Right renal pelvis (tissue), 4 donors: ENCODE data around the gene PAM. TPM values are rescaled to one million over a fixed set of nuclear protein-coding genes. Genes with fewer than 3 reads are reported as not detected.
A peak's percentile ranks its signal among the peaks of the same experiment; 100 is the strongest.
"Not testable (repeated sequence)": the region's sequence is repeated elsewhere in the genome, so short reads cannot be mapped to it uniquely, and the experiment has no call there.

Experiments
- DNase-seq, 4 donors: peaks; one replicate each; pipeline ENCODE4 v3.0.0-alpha.2; 2013; ENCODE audit warnings: low read depth in 4 of 4, low spot score in 3 of 4, missing footprints in 1 of 4
- polyA plus RNA-seq, 4 donors: library from polyadenylated mRNA; unstranded; fragments of 120-200 nt; gene quantifications; one replicate each; pipeline ENCODE4 v1.2.1, GENCODE V29; 2013; ENCODE audit not compliant: insufficient read length in 4 of 4

Gene PAM
- polyA plus RNA-seq, 4 donors: 221 to 266 (median 244) TPM

GRCh38 chr5:103031607-103032006, 276.5 kb downstream of the PAM start:
- no peak for DNase-seq

- DNase-seq: no peak
These were observed 278.6 kb downstream of the PAM start for GRCh38 chr5:103033696-103034095.

- no peak for DNase-seq
These were observed 279.7 kb downstream of the PAM start for GRCh38 chr5:103034662-103035392.

- no peak for DNase-seq
These were observed 280.6 kb downstream of the PAM start for GRCh38 chr5:103035701-103036100.

- no peak for DNase-seq
These were observed 281.5 kb downstream of the PAM start for GRCh38 chr5:103036601-103037000.

- DNase-seq: no peak
These were observed 282.8 kb downstream of the PAM start for GRCh38 chr5:103037673-103038455.

GRCh38 chr5:103041071-103041676, 286.1 kb downstream of the PAM start:
- DNase-seq: peak in 1 of 4 donors; percentile 2

- DNase-seq: not testable (repeated sequence)
These were observed 291.6 kb downstream of the PAM start for GRCh38 chr5:103046706-103047105.

GRCh38 chr5:103057208-103058130, 302.4 kb downstream of the PAM start:
- DNase-seq: no peak

- DNase-seq: no peak
These were observed 304.4 kb downstream of the PAM start for GRCh38 chr5:103059525-103059924.

GRCh38 chr5:103060424-103060954, 305.4 kb downstream of the PAM start:
- DNase-seq: peak in 2 of 4 donors; percentile 8 to 10

GRCh38 chr5:103066326-103066725, 311.2 kb downstream of the PAM start:
- DNase-seq: no peak

- not testable (repeated sequence) for DNase-seq
These were observed 318.4 kb downstream of the PAM start for GRCh38 chr5:103073500-103073899.

GRCh38 chr5:103075442-103075841, 320.3 kb downstream of the PAM start:
- DNase-seq: no peak
